NK-92 (cell line): Measurements from ENCODE around the gene DUXA.

Experiments used
- DNase-seq: peaks from one replicate; lab custom pipeline; 2025; ENCODE audit not compliant: unreplicated experiment; lab: John Stamatoyannopoulos, UW

Gene DUXA

DNA sequence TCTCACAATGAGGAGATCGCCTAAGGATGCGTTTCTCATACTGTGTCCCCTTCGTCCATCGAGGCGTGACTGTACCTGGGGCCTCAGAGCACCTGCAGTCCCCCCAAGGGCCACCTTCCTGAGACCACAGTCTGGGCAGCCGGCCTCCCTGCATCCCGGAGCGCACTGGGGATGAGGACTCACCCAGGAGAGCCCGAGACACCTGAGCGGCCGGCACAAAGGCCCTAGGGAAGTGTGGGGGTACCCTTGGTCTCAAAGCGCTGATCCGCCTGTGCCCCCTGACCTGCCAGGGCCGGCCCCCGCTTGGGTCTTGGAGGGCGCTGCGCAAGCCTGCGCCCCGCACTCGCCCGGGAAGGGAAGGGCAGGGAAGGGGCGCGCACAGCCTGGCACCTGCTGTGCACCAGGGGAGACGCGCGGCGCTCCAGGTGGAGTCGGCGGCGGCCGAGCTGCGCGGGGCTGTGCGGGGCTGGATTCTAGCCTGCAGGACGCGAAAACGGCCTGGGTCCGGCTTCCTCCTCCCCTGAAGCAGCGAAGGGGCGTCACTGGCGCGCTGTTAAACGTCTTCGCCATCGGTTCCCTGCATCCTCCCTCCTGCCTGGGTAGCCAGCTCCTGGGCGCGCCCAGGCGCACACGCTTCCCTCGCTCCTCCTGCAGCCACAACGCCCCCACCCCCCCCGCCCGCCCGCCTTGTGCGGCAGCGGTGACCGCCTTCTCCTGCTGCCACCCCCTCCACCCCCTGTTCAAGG, 61.1 kb downstream of the DUXA start:
- no peak for DNase-seq
